Right atrium auricular region (tissue), 2 donors: ENCODE data around the gene DENND1A. TPM values are rescaled to one million over a fixed set of nuclear protein-coding genes. Genes with fewer than 3 reads are reported as not detected.

ENCODE experiments used
- DNase-seq: peaks from one replicate; pipeline ENCODE4 v3.0.0-alpha.2; 2019; ENCODE audit warnings: low spot score
- H3K27ac ChIP-seq, 2 donors: fragments of 200-600 bp; sonication (generic); 1 replicate in 1 of 2; 2 replicates in 1 of 2; pipeline ENCODE4 v1.5.1; 2016 to 2019
- H3K27me3 ChIP-seq, 2 donors: fragments of 200-600 bp; sonication (generic); one replicate each; pipeline versions ENCODE4 v1.5.1 to v1.6.0; 2017 to 2019
- H3K36me3 ChIP-seq: fragments of 200-600 bp; sonication (generic); one replicate; pipeline ENCODE4 v1.5.1; 2016
- H3K4me1 ChIP-seq, 2 donors: fragments of 200-600 bp; sonication (generic); one replicate each; pipeline versions ENCODE4 v1.5.1 to v1.6.0; 2017 to 2019
- H3K4me3 ChIP-seq, 2 donors: fragments of 200-600 bp; sonication (generic); 1 replicate in 1 of 2; 2 replicates in 1 of 2; pipeline ENCODE4 v1.5.1; 2017 to 2019; ENCODE audit warnings: mild to moderate bottlenecking in 1 of 2, moderate library complexity in 1 of 2
- H3K9me3 ChIP-seq, 2 donors: fragments of 200-600 bp; sonication (generic); one replicate each; pipeline ENCODE4 v1.5.1; 2019
- CTCF ChIP-seq, 2 donors: fragments of 200-600 bp; sonication (generic); IDR thresholded peaks; one replicate each; pipeline ENCODE4 v1.5.1; 2019; ENCODE audit warnings: antibody characterized with exemption in 2 of 2
- total RNA-seq, 2 donors: library from RNA; depleted of rRNA; stranded (reverse); fragments of >200 nt; gene quantifications; one replicate each; pipeline ENCODE4 v1.1.0, GENCODE V29; 2016

Gene DENND1A
- total RNA-seq, 2 donors from 2014 or later, result 14.9 to 23.6 TPM

GRCh38 chr9:123453831-123454321 lies 476.1 kb downstream of the DENND1A start:
- Histone ChIP-seq H3K4me3 (no peak overlapping the region), H3K27ac (no peak overlapping the region), H3K27me3 (no peaks in the 10 kb centered on the region), H3K4me1 (no peaks in the 10 kb centered on the region), H3K9me3 (no peaks in the 10 kb centered on the region), H3K36me3 (no peaks in the 10 kb centered on the region)
- no peak for TF ChIP-seq CTCF (IDR thresholded peaks at IDR 0.05)
- DNase-seq, result peak; percentile 70

DNA sequence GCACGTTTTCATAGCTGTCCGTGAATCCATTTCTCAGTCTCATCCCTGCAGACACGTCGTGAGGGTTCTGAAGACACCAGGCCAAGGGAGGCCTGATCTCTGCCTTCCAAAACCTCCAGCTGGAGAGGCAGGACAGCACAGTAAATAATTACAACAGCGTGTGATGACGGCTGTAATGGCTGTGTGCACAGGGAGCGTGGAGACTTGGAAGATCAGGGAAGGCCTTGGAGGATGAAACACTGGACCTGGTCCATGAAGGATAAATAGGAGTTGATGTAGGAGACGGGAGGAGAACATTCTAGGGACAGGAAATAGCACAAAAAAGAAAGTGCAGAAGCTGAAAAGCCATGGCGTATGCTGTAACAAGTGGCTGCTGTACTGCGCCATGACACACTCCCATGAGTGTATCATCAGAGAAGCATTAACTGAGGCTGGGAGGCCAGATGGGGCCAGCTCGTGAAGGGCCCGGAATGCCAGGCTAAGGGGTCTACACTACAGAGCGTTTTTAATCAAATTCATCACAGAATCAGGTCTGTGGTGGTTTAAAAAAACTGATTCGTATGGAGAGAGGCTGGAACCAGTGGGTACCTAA lies 476.8 kb downstream of the DENND1A start:
- H3K36me3 ChIP-seq, result no peaks in the 10 kb centered on the region
- DNase-seq, result no peak
- H3K27ac ChIP-seq, result no peak overlapping the region
- H3K4me3 ChIP-seq, result no peak overlapping the region
- H3K27me3 ChIP-seq, result no peaks in the 10 kb centered on the region
- H3K4me1 ChIP-seq, result no peaks in the 10 kb centered on the region
- no peak for TF ChIP-seq CTCF (IDR thresholded peaks at IDR 0.05)
- H3K9me3 ChIP-seq, result no peaks in the 10 kb centered on the region

DNA sequence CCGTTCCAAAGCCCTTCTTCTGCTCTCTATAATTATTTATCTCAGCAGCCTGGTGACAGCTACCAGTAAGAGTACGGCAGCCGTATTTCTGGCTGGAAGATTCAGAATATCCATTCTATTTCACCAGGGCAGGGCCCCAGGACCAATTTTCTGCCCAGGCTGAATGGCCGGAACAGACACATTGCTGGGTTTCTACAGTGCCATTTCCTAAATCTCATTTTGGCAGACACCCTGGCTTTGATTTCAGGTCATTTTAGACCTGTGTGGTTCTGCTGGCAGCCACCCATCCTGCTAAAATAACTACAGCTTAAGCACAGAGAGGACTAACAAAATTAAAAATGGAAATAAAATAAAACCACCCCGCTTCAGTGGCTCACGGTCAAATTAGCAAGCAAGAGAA lies 478.9 kb downstream of the DENND1A start:
- Histone ChIP-seq H3K27me3 (no peaks in the 10 kb centered on the region), H3K4me3 (no peak overlapping the region), H3K27ac (no peak overlapping the region), H3K4me1 (no peaks in the 10 kb centered on the region), H3K9me3 (no peaks in the 10 kb centered on the region), H3K36me3 (no peaks in the 10 kb centered on the region)
- DNase-seq, result peak; percentile 21
- no peak for TF ChIP-seq CTCF (IDR thresholded peaks at IDR 0.05)

DNA sequence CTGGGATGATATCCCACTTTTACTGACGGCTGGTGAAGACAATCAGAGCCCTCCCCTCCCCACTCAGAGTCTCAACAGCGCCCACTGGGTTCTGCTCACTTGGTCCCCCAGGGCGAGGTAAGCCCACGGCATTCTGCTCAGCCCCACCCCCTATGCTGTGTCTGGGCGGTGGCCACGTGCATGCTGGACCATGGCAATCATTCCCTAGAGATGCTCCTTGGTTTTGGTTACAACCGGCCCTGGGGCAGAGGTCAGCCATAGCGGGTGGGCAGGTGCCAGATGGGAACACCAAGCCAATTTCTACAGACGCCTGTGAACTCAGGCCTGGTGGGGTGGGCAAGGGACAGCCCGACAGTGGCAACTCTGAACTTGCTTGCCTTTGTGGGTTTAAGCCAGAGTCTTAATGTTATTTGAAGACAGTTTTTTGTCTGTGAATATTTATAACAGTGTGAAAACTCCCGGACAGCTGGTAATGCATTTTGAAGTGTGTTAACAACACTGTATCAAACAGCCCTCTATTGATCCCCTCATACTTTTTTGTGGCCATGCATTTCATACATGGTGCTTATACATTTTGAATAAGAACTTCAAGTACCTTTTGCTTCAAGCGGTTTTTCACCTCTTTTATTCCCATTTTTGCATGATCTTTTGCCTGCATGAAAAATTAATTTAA lies 479.7 kb downstream of the DENND1A start:
- Histone ChIP-seq H3K4me3 (no peak overlapping the region), H3K36me3 (no peaks in the 10 kb centered on the region), H3K27ac (no peak overlapping the region), H3K9me3 (no peaks in the 10 kb centered on the region), H3K4me1 (no peaks in the 10 kb centered on the region), H3K27me3 (no peaks in the 10 kb centered on the region)
- no peak for TF ChIP-seq CTCF (IDR thresholded peaks at IDR 0.05)
- peak; percentile 28 for DNase-seq

GRCh38 chr9:123447934-123448646 lies 481.8 kb downstream of the DENND1A start:
- H3K4me3 ChIP-seq, result no peak overlapping the region
- TF ChIP-seq CTCF (IDR thresholded peaks at IDR 0.05), result no peak
- no peak overlapping the region for H3K27ac ChIP-seq
- no peaks in the 10 kb centered on the region for H3K4me1 ChIP-seq
- no peaks in the 10 kb centered on the region for H3K9me3 ChIP-seq
- H3K27me3 ChIP-seq, result no peaks in the 10 kb centered on the region
- no peak for DNase-seq
- H3K36me3 ChIP-seq, result no peaks in the 10 kb centered on the region
